NCI-H1092 (cell line): ENCODE results near the gene LIMCH1.
"Not testable (repeated sequence)": the region's sequence is repeated elsewhere in the genome, so short reads cannot be mapped to it uniquely, and the experiment has no call there.

Source experiments
- DNase-seq: peaks from one replicate; lab custom pipeline; 2025; lab: John Stamatoyannopoulos, UW

The LIMCH1 gene

GRCh38 chr4:41644915-41645295 lies 106.9 kb downstream of the LIMCH1 start:
- DNase-seq: no peak

GRCh38 chr4:41645728-41646390 lies 107.9 kb downstream of the LIMCH1 start:
- DNase-seq: no peak

- no peak for DNase-seq
Observed at GRCh38 chr4:41646862-41647261, 108.9 kb downstream of the LIMCH1 start.

GRCh38 chr4:41647383-41647782 lies 109.4 kb downstream of the LIMCH1 start:
- DNase-seq: no peak

GRCh38 chr4:41651150-41651549 lies 113.2 kb downstream of the LIMCH1 start:
- not testable (repeated sequence) for DNase-seq

GRCh38 chr4:41652971-41653370 lies 115.0 kb downstream of the LIMCH1 start:
- no peak for DNase-seq

- DNase-seq: no peak
Observed at GRCh38 chr4:41653523-41653922, 115.6 kb downstream of the LIMCH1 start.

- no peak for DNase-seq
Observed at GRCh38 chr4:41655177-41655576, 117.2 kb downstream of the LIMCH1 start.

- DNase-seq: no peak
Observed at GRCh38 chr4:41656106-41656505, 118.1 kb downstream of the LIMCH1 start.

GRCh38 chr4:41656572-41657520 lies 118.9 kb downstream of the LIMCH1 start:
- no peak for DNase-seq

GRCh38 chr4:41657561-41657960 lies 119.6 kb downstream of the LIMCH1 start:
- DNase-seq: no peak

GRCh38 chr4:41658163-41658562 lies 120.2 kb downstream of the LIMCH1 start:
- no peak for DNase-seq

GRCh38 chr4:41660352-41660751 lies 122.4 kb downstream of the LIMCH1 start:
- no peak for DNase-seq

GRCh38 chr4:41661442-41662076 lies 123.6 kb downstream of the LIMCH1 start:
- peak; percentile 30 for DNase-seq

GRCh38 chr4:41665636-41666207 lies 127.8 kb downstream of the LIMCH1 start:
- DNase-seq: no peak

GRCh38 chr4:41668024-41668423 lies 130.1 kb downstream of the LIMCH1 start:
- DNase-seq: no peak

- DNase-seq: peak; percentile 50
Observed at GRCh38 chr4:41670530-41670929, 132.6 kb downstream of the LIMCH1 start.

- no peak for DNase-seq
Observed at GRCh38 chr4:41670982-41671381, 133.0 kb downstream of the LIMCH1 start.

GRCh38 chr4:41678086-41678816 lies 140.3 kb downstream of the LIMCH1 start:
- no peak for DNase-seq

- DNase-seq: no peak
Observed at GRCh38 chr4:41678951-41679350, 141.0 kb downstream of the LIMCH1 start.

GRCh38 chr4:41679991-41680390 lies 142.0 kb downstream of the LIMCH1 start:
- no peak for DNase-seq

- no peak for DNase-seq
Observed at GRCh38 chr4:41681054-41681453, 143.1 kb downstream of the LIMCH1 start.
